GM21529 (cell line): ENCODE results near the gene OGT.
"Not testable (repeated sequence)": the region's sequence is repeated elsewhere in the genome, so short reads cannot be mapped to it uniquely, and the experiment has no call there.

Source experiments
- ATAC-seq: cut with Tn5 transposase; IDR thresholded peaks from one replicate; pipeline ENCODE4 v1.9.1; 2021; ENCODE audit not compliant: unreplicated experiment

The OGT gene

GRCh38 chrX:71532753-71533425 lies at the start of gene OGT:
Gene OGT (plus strand): TSS chrX:71533104. CDS start chrX:71533300, 196 bp downstream.
- peak; percentile 69 for ATAC-seq

- ATAC-seq: no peak
Observed at GRCh38 chrX:71487814-71488213, 45.1 kb upstream of the OGT start.

- no peak for ATAC-seq
Observed at GRCh38 chrX:71489540-71489939, 43.4 kb upstream of the OGT start.

GRCh38 chrX:71492231-71493065 lies 40.5 kb upstream of the OGT start:
- peak; percentile 57 for ATAC-seq

- ATAC-seq: no peak
Observed at GRCh38 chrX:71493111-71493613, 39.7 kb upstream of the OGT start.

GRCh38 chrX:71495979-71496378 lies 36.9 kb upstream of the OGT start:
- not testable (repeated sequence) for ATAC-seq

GRCh38 chrX:71496476-71496875 lies 36.4 kb upstream of the OGT start:
- no peak for ATAC-seq

GRCh38 chrX:71502080-71502479 lies 30.8 kb upstream of the OGT start:
- ATAC-seq: not testable (repeated sequence)

- ATAC-seq: no peak
Observed at GRCh38 chrX:71504346-71504745, 28.6 kb upstream of the OGT start.

- no peak for ATAC-seq
Observed at GRCh38 chrX:71509289-71509688, 23.6 kb upstream of the OGT start.

- ATAC-seq: no peak
Observed at GRCh38 chrX:71510161-71510560, 22.7 kb upstream of the OGT start.

- ATAC-seq: not testable (repeated sequence)
Observed at GRCh38 chrX:71513731-71514130, 19.2 kb upstream of the OGT start.

- peak; percentile 90 for ATAC-seq
Observed at GRCh38 chrX:71514367-71515037, 18.4 kb upstream of the OGT start.

GRCh38 chrX:71515038-71515396 lies 17.9 kb upstream of the OGT start:
- ATAC-seq: no peak

- ATAC-seq: no peak
Observed at GRCh38 chrX:71525316-71525715, 7.6 kb upstream of the OGT start.

- ATAC-seq: no peak
Observed at GRCh38 chrX:71532078-71532752, 689 bp upstream of the OGT start.

GRCh38 chrX:71533516-71533850 lies 579 bp downstream of the OGT start:
- ATAC-seq: no peak

GRCh38 chrX:71533851-71534561 lies 1.1 kb downstream of the OGT start:
- ATAC-seq: no peak

- no peak for ATAC-seq
Observed at GRCh38 chrX:71534773-71535544, 2.1 kb downstream of the OGT start.

GRCh38 chrX:71536285-71536684 lies 3.4 kb downstream of the OGT start:
- ATAC-seq: no peak
